GM12878 (cell line): Measurements from ENCODE around the gene GNLY.

Source experiments
- BACH1 ChIP-seq: fragments of 450-650 bp; IDR thresholded peaks from 2 replicates; pipeline ENCODE4 v1.6.1; 2017; ENCODE audit warnings: mild to moderate bottlenecking, borderline replicate concordance
- CEBPB ChIP-seq, 2 experiments: fragments of 150-350 bp in 1 of 2; IDR thresholded peaks; 2 replicates each; pipeline ENCODE4 v1.6.1; 2012 to 2014; ENCODE audit warnings: low read depth in 2 of 2, low read length in 2 of 2, borderline replicate concordance in 1 of 2, inconsistent platforms in 1 of 2
- HDAC2 ChIP-seq: fragments of 200-600 bp; sonication (generic); IDR thresholded peaks from 2 replicates; pipeline ENCODE4 v1.6.1; 2017
- RAD21 ChIP-seq: IDR thresholded peaks from 2 replicates; pipeline ENCODE4 v1.6.1; 2011; ENCODE audit warnings: mild to moderate bottlenecking, low read depth, low read length, moderate library complexity; ENCODE audit not compliant: insufficient read depth
- TF ChIP-seq, protein P1 (sequence below): fragments of 150-350 bp; IDR thresholded peaks from 2 replicates; pipeline ENCODE4 v1.6.1; 2016; ENCODE audit warnings: low read depth, low read length

DNA sequence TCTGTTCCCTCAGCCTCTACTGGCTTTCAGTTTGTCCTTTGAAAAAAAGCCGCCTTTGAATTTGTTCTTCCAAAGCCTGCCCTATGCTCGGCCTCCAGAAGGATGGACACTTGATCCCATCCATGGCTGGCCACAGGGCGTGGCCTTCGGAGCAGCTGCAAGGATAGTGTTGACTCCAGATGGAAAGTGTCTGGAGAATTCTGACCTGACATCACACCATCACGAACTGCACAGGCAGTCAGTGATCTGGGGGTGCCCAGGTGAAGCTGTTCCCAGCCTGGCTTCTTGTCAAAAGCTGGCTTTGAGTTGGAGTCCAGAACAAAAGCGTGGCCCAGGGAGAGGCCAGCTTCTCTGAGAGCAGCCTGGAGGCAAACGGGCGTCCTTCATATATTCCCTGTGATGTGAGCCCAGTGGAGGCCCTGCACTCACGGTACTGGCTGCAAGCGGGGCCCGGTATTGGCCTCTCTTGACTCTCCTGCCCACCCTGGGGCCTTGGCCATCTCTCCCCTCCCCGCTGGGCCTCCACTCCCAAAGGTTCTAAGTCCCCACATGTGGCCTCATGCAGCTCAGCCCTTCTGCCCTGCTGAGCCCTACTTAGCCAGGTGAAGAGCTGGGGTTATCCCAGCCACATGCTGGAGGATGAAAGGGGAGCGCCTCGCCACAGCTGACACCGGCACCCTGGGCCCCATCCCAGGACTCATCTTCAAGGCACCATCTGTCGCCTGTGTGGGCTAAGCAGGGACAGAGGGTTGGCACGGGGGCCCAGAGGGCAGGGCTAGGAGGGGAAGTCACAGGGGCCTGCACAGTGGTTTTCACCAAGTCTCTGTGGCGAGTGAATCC, 39.2 kb downstream of the GNLY start:
- TF ChIP-seq RAD21 (no peak), CEBPB (IDR thresholded peaks at IDR 0.05; ENCODE audit: borderline replicate concordance in 1 of 2, low read depth in 2 of 2, low read length in 2 of 2) (no peak), HDAC2 (no peak), BACH1 (no peak)
- TF ChIP-seq, protein P1, sequence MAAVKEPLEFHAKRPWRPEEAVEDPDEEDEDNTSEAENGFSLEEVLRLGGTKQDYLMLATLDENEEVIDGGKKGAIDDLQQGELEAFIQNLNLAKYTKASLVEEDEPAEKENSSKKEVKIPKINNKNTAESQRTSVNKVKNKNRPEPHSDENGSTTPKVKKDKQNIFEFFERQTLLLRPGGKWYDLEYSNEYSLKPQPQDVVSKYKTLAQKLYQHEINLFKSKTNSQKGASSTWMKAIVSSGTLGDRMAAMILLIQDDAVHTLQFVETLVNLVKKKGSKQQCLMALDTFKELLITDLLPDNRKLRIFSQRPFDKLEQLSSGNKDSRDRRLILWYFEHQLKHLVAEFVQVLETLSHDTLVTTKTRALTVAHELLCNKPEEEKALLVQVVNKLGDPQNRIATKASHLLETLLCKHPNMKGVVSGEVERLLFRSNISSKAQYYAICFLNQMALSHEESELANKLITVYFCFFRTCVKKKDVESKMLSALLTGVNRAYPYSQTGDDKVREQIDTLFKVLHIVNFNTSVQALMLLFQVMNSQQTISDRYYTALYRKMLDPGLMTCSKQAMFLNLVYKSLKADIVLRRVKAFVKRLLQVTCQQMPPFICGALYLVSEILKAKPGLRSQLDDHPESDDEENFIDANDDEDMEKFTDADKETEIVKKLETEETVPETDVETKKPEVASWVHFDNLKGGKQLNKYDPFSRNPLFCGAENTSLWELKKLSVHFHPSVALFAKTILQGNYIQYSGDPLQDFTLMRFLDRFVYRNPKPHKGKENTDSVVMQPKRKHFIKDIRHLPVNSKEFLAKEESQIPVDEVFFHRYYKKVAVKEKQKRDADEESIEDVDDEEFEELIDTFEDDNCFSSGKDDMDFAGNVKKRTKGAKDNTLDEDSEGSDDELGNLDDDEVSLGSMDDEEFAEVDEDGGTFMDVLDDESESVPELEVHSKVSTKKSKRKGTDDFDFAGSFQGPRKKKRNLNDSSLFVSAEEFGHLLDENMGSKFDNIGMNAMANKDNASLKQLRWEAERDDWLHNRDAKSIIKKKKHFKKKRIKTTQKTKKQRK = no peak
